NB4 (cell line): ENCODE measurements around the gene EBF3.

Experiments
- DNase-seq: peaks from one replicate; pipeline ENCODE4 v3.0.0; 2010; ENCODE audit warnings: low read depth
- H3K4me3 ChIP-seq: one replicate; pipeline ENCODE4 v1.5.1; 2011; ENCODE audit warnings: mild to moderate bottlenecking, low read depth, low read length, moderate library complexity
- MYC ChIP-seq: IDR thresholded peaks from 2 replicates; pipeline ENCODE4 v1.6.1; 2011; ENCODE audit warnings: low read depth, low read length
- POLR2A ChIP-seq: IDR thresholded peaks from 2 replicates; pipeline ENCODE4 v1.6.1; 2011; ENCODE audit warnings: mild to moderate bottlenecking; ENCODE audit not compliant: insufficient read length; ENCODE audit errors: extremely low read depth
- TF ChIP-seq, protein P1 (sequence below): IDR thresholded peaks from one replicate; pipeline ENCODE4 v1.5.1; 2012; ENCODE audit warnings: low read depth, low read length
- TF ChIP-seq, protein P2 (sequence below): IDR thresholded peaks from 2 replicates; pipeline ENCODE4 v1.6.1; 2011; ENCODE audit warnings: low read depth, low read length

EBF3 gene

DNA sequence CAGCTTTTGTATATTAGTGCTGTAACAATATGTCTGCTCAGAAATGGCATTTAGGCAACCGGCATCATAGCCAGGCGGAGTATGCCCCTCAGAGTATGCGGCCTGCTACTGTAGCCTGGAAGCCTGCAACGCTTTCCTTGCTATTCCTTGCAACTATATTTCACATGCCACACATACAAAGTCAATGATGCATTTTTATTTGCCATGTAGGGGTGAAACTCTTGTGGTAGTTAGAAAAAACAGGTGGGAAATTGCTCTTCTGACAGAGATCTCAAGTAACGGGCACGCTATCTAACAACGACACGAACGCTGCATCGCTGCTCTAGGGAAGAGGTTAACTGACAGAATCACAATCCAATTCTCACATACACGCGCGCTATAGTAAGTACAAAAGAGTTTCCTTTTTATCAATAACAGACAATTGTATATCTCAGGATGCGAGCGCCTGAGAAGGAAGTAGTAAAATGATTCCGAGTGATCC, 5.9 kb downstream of the EBF3 start:
- no peak overlapping the region for H3K4me3 ChIP-seq
- DNase-seq, result no peak
- TF ChIP-seq POLR2A, result no peak
- TF ChIP-seq, protein P1, sequence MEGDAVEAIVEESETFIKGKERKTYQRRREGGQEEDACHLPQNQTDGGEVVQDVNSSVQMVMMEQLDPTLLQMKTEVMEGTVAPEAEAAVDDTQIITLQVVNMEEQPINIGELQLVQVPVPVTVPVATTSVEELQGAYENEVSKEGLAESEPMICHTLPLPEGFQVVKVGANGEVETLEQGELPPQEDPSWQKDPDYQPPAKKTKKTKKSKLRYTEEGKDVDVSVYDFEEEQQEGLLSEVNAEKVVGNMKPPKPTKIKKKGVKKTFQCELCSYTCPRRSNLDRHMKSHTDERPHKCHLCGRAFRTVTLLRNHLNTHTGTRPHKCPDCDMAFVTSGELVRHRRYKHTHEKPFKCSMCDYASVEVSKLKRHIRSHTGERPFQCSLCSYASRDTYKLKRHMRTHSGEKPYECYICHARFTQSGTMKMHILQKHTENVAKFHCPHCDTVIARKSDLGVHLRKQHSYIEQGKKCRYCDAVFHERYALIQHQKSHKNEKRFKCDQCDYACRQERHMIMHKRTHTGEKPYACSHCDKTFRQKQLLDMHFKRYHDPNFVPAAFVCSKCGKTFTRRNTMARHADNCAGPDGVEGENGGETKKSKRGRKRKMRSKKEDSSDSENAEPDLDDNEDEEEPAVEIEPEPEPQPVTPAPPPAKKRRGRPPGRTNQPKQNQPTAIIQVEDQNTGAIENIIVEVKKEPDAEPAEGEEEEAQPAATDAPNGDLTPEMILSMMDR, result no peak
- no peak for TF ChIP-seq MYC
- TF ChIP-seq, protein P2, sequence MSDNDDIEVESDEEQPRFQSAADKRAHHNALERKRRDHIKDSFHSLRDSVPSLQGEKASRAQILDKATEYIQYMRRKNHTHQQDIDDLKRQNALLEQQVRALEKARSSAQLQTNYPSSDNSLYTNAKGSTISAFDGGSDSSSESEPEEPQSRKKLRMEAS, result no peak

DNA sequence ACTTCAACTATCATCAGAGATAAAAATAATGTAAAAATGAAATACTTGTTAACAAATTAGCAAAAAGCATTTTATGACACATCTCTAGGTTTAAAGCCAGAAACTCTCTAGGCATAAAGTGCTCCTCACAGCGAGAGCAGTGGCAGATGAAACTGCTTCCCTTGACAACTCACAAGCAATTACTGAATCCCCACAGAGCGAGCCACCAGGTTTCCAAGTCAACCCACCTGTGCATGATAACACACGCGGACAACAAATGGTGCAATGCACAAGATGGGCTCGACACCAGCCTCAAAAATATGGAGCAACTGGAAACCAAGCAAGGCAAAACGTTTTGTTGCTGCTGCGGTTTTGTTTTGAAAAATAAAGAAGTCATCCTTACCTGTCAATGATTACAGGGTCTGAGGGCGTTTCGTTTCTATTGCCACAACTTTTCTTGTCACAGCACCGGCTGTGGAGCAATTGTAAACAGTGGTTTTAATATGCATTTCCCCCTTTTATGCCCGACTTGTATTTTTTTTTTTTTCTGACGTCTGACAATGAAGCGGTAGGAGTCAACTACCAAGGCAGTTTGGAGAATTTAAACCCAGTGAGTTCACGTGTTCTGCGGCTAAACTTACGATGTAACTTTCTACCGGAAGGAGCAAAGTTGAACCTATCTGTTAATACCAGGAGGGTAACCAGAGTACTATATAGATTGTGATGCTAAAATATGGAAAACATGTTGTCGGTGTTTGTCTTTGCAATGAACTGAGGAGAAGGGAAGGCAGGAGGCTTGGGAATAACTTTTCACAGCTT, 7.0 kb downstream of the EBF3 start:
- H3K4me3 ChIP-seq, result peak overlapping the region; percentile 27
- DNase-seq, result no peak
- TF ChIP-seq, protein P1, result no peak
- TF ChIP-seq POLR2A (no peak), MYC (no peak)
- TF ChIP-seq, protein P2, result no peak

DNA sequence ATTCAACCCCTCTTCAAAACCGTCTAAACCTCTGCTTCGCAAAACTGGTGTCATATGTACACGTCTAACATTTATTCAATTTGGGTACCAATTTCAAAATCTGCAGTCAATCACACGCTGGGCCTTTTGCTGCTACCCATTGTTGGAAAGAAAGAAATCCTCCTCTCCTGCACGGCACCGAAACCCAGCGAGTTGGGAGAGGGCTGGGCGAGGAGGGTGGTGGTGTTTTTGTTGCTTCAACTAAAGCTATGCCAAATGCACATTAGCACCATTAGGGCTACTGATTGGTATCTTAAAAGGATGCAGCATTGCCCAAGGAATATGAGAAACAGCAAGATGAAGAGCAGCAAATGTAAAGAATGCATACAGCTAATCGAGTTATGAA, 7.8 kb downstream of the EBF3 start:
- DNase-seq, result no peak
- H3K4me3 ChIP-seq, result peak overlapping the region; percentile 27
- TF ChIP-seq, protein P2, result no peak
- no peak for TF ChIP-seq POLR2A
- TF ChIP-seq, protein P1, result no peak
- no peak for TF ChIP-seq MYC

DNA sequence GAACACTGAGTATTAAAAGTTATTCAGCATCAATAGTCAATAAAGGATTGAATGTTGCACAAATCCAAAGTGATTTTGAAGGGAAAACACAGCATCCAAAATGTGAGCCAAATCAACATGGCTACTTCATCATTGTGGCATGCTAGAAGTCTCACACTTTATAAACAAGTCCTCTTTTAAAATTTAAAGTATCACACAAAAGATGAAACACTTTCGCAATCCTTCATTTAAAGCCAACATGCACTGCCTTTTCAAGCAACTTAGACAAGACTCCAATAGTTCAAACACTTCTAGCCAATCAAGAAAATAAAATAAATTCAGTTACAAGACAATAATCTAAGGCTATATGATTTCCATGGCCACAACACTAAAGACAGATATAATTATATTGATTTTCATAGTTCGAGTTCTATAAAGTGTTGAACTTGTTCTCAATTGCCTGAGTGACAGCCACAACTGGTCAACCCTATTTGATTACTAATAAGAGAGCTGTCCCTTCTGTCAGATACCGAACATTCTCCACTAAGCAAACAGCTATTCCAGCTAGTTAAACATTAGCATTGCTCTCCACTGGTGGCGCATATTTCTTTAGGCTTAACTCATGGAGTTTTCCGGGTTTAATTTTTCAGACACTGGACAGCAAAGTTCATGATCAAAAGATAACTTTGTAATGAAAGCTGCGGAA, 8.3 kb downstream of the EBF3 start:
- no peak for DNase-seq
- TF ChIP-seq, protein P2, result no peak
- TF ChIP-seq, protein P1, result no peak
- TF ChIP-seq POLR2A (no peak), MYC (no peak)
- H3K4me3 ChIP-seq, result peak overlapping the region; percentile 27

DNA sequence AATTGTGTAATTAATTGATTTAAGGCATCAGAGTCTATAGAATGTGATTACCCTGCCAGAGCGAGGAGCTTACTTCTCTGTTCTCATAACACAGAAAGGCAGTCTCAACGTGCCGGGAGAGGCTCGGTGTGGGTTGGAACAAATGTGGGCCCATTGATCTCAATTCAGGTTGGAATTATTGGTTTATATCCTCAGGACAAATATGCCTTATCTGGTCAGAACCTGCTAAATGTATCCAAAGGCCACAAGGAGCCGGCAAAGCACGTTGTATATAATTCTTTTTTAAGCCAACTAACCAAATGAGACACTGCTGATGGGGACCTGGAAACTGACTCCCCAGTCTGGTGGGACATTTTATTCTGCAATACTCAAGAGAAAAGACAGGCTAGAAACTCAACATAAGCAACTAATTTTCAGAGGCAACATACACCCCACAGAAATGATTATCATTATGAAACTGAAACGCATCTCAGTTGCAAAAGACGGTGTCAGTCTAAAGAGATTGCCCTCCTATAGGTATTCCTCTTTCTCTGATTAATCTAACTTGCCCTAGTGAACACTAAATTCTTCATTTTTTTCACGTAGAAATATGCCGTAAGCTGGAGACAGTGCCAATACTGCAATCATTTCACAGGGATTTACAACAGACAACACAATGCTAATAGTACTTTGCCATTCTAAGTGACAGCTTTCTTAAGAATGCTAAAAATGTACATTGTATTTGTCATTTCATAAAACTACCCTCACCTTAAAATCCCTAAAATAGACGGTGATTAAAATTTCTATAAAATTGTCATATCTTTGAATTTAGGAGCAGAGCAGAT, 9.4 kb downstream of the EBF3 start:
- TF ChIP-seq, protein P1, result no peak
- no peak for TF ChIP-seq POLR2A
- TF ChIP-seq, protein P2, result no peak
- no peak for TF ChIP-seq MYC
- no peak for DNase-seq
- peak overlapping the region; percentile 27 for H3K4me3 ChIP-seq
